SK-N-SH (cell line): ENCODE results near the gene POU4F3. TPM values are rescaled to one million over a fixed set of nuclear protein-coding genes. Genes with fewer than 3 reads are reported as not detected.
"Not testable (repeated sequence)": the region's sequence is repeated elsewhere in the genome, so short reads cannot be mapped to it uniquely, and the experiment has no call there.

ENCODE experiments used
- CTCF ChIA-PET: fragments of 300-600, 350-600 bp; formaldehyde crosslinking; extraction: SDS; loops from one replicate; lab custom pipeline; 2021; lab: Yijun Ruan, JAX
- POLR2A ChIA-PET: fragments of 350-600 bp; sonication (Branson Sonifier 250); formaldehyde crosslinking; extraction: SDS; loops from one replicate; lab custom pipeline; 2020; ENCODE audit warnings: antibody characterized with exemption, inconsistent platforms; lab: Yijun Ruan, JAX
- DNase-seq: peaks from one replicate; pipeline ENCODE4 v3.0.0; 2012
- H2AFZ ChIP-seq: fragments of 200-600 bp; sonication (generic); 2 replicates; pipeline ENCODE4 v1.8.1; 2016; ENCODE audit warnings: antibody characterized with exemption, mild to moderate bottlenecking, low read depth
- H3F3A ChIP-seq: fragments of 200-600 bp; sonication (generic); replicated peaks from 2 replicates; pipeline ENCODE3; 2016; ENCODE audit warnings: antibody characterized with exemption, mild to moderate bottlenecking; ENCODE audit not compliant: insufficient read depth
- H3K27ac ChIP-seq, 2 experiments: fragments of 200-500 bp in 1 of 2; fragments of 200-600 bp in 1 of 2; sonication (Bioruptor generic) in 1 of 2; sonication (generic), shearing (Covaris generic) in 1 of 2; 2 replicates each; pipeline versions ENCODE4 v1.5.1 to v1.6.1; 2014 to 2016; ENCODE audit warnings: low read depth in 2 of 2, inconsistent platforms in 1 of 2, low read length in 1 of 2, mild to moderate bottlenecking in 1 of 2, mixed read lengths in 1 of 2
- H3K27me3 ChIP-seq: fragments of 200-600 bp; sonication (generic), shearing (Covaris generic); 2 replicates; pipeline ENCODE4 v1.6.1; 2016; ENCODE audit warnings: mixed run types; ENCODE audit not compliant: insufficient read depth
- H3K36me3 ChIP-seq, 2 experiments: fragments of 200-500 bp in 1 of 2; fragments of 200-600 bp in 1 of 2; sonication (Bioruptor generic) in 1 of 2; sonication (generic) in 1 of 2; replicated peaks in 1 of 2; 2 replicates each; pipeline versions ENCODE3 to v1.5.1; 2014 to 2016; ENCODE audit warnings: low read length in 1 of 2, mild to moderate bottlenecking in 1 of 2; ENCODE audit not compliant: insufficient read depth in 2 of 2, control insufficient read depth in 1 of 2
- H3K4me1 ChIP-seq, 2 experiments: fragments of 200-500 bp in 1 of 2; fragments of 200-600 bp in 1 of 2; sonication (Bioruptor generic) in 1 of 2; sonication (generic), shearing (Covaris generic) in 1 of 2; 2 replicates each; pipeline versions ENCODE4 v1.5.1 to v1.6.1; 2014 to 2016; ENCODE audit warnings: low read depth in 1 of 2, low read length in 1 of 2, mixed run types in 1 of 2; ENCODE audit not compliant: insufficient read depth in 2 of 2, control insufficient read depth in 1 of 2
- H3K4me2 ChIP-seq: fragments of 200-600 bp; sonication (generic), shearing (Covaris generic); 2 replicates; pipeline ENCODE4 v1.6.1; 2017; ENCODE audit warnings: mixed run types
- H3K4me3 ChIP-seq, 2 experiments: fragments of 200-500 bp in 1 of 2; fragments of 200-600 bp in 1 of 2; sonication (Bioruptor generic) in 1 of 2; sonication (generic), shearing (Covaris generic) in 1 of 2; 2 replicates each; pipeline versions ENCODE4 v1.5.1 to v1.8.1; 2014 to 2016; ENCODE audit warnings: low read depth in 2 of 2, inconsistent platforms in 1 of 2, low read length in 1 of 2, mild to moderate bottlenecking in 1 of 2, mixed read lengths in 1 of 2, moderate library complexity in 1 of 2
- H3K79me2 ChIP-seq: fragments of 200-600 bp; sonication (generic); 2 replicates; pipeline ENCODE4 v1.8.1; 2017; ENCODE audit warnings: mild to moderate bottlenecking; ENCODE audit not compliant: insufficient read depth
- H3K9ac ChIP-seq: fragments of 200-600 bp; sonication (generic); 2 replicates; pipeline ENCODE4 v1.6.1; 2017; ENCODE audit warnings: mixed run types
- H3K9me2 ChIP-seq: fragments of 200-600 bp; sonication (generic); 2 replicates; pipeline ENCODE4 v1.6.1; 2017; ENCODE audit warnings: mixed run types
- H3K9me3 ChIP-seq: fragments of 200-600 bp; sonication (generic); 2 replicates; pipeline ENCODE4 v1.6.1; 2017; ENCODE audit warnings: mixed run types, mild to moderate bottlenecking, moderate library complexity
- H4K20me1 ChIP-seq: fragments of 200-600 bp; sonication (generic); 2 replicates; pipeline ENCODE4 v1.6.1; 2017; ENCODE audit warnings: mild to moderate bottlenecking, mixed run types; ENCODE audit not compliant: insufficient read depth
- CHD2 ChIP-seq: fragments of 150-350 bp; IDR thresholded peaks from 2 replicates; pipeline ENCODE4 v1.6.1; 2018; ENCODE audit warnings: low read length; ENCODE audit not compliant: partially characterized antibody
- EZH2phosphoT487 ChIP-seq: fragments of 200-600 bp; sonication (generic); IDR thresholded peaks from 2 replicates; pipeline ENCODE4 v1.6.1; 2017; ENCODE audit warnings: low read depth, mixed run types, mild to moderate bottlenecking, antibody characterized with exemption, moderate library complexity, borderline replicate concordance
- FOSL2 ChIP-seq: IDR thresholded peaks from 2 replicates; pipeline ENCODE4 v1.4.0; 2012; ENCODE audit warnings: low read depth, mild to moderate bottlenecking, moderate library complexity, borderline replicate concordance
- FOXJ3 ChIP-seq: sonication (generic); formaldehyde crosslinking; IDR thresholded peaks from 2 replicates; pipeline ENCODE4 v1.5.1; 2020; ENCODE audit warnings: mild to moderate bottlenecking, missing genetic modification reagents
- FOXM1 ChIP-seq: IDR thresholded peaks from 2 replicates; pipeline ENCODE4 v1.4.0; 2012; ENCODE audit warnings: low read depth, mild to moderate bottlenecking
- GATA2 ChIP-seq: sonication (generic); formaldehyde crosslinking; IDR thresholded peaks from 2 replicates; pipeline ENCODE4 v1.5.0; 2020; ENCODE audit warnings: mild to moderate bottlenecking, missing genetic modification reagents
- MEF2A ChIP-seq: IDR thresholded peaks from 2 replicates; pipeline ENCODE4 v1.4.0; 2012; ENCODE audit warnings: low read depth, borderline replicate concordance
- NFIC ChIP-seq: IDR thresholded peaks from 2 replicates; pipeline ENCODE4 v1.4.0; 2012; ENCODE audit warnings: borderline replicate concordance
- RFX5 ChIP-seq: IDR thresholded peaks from 2 replicates; pipeline ENCODE4 v1.6.1; 2012; ENCODE audit warnings: mild to moderate bottlenecking, improper control_type of control experiment, low read length
- RXRA ChIP-seq: IDR thresholded peaks from 2 replicates; pipeline ENCODE4 v1.4.0; 2012; ENCODE audit warnings: low read depth, mild to moderate bottlenecking, borderline replicate concordance
- TAF1 ChIP-seq: IDR thresholded peaks from 2 replicates; pipeline ENCODE4 v1.6.1; 2012; ENCODE audit warnings: low read depth, mild to moderate bottlenecking, low read length, moderate library complexity, borderline replicate concordance
- TCF12 ChIP-seq: IDR thresholded peaks from 2 replicates; pipeline ENCODE4 v1.4.0; 2012
- TEAD4 ChIP-seq: IDR thresholded peaks from 2 replicates; pipeline ENCODE4 v1.4.0; 2012; ENCODE audit warnings: mild to moderate bottlenecking, borderline replicate concordance; ENCODE audit not compliant: insufficient read depth
- YY1 ChIP-seq: IDR thresholded peaks from 2 replicates; pipeline ENCODE4 v1.4.0; 2012; ENCODE audit warnings: low read depth, mild to moderate bottlenecking
- WGBS: methylation state at CpG from one replicate; pipeline ENCODE4 v1.1.6; 2017; ENCODE audit warnings: low lambda C conversion rate; 5-methylcytosine and 5-hydroxymethylcytosine counted together
- polyA plus RNA-seq, 3 experiments: library from polyadenylated mRNA; depleted of rRNA; stranded (reverse); fragments of >200 nt; gene quantifications; 2 replicates each; pipeline ENCODE4 v1.2.3, GENCODE V29; 2012
- TF ChIP-seq, protein P1 (sequence below): IDR thresholded peaks from 2 replicates; pipeline ENCODE4; 2012
- TF ChIP-seq, protein P2 (sequence below): IDR thresholded peaks from 2 replicates; pipeline ENCODE4 v1.4.0; 2012; ENCODE audit warnings: low read depth, borderline replicate concordance

Gene POU4F3
- polyA plus RNA-seq, 1 of the 3 experiments (the other 2 are of a cell fraction) = 0.08 TPM

DNA sequence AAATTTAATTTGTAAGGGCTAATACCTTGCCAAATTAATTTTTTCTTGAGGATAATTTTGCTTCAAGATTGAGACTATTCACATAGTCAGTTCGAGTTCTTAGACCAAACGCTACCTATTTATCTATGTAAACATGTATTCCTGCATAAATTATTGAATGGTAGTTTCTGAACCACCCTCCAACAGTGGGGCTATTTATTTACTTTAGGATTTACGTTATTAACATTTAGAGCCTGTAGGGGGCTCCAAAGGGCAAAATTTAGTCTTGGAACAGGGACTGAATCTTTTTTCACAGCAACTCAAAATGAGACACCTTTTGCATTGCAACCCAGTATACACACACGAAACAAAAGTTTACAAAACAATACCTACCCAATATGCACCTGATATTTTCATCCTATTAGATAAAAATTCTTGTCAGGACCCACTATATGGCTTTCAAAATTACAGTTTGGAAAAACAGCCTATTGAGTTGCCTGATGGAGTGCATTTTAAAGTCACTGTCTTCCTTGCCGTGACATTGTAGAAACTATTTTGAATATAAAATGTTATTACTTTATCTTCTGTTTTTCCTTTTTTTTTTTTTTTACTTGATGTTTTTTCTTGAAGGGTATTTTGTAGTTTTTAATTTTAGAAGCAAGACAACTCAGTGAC, 47.1 kb upstream of the POU4F3 start (continued):
- TF ChIP-seq TAF1 (no peak), FOXJ3 (CRISPR knock-in tag) (no peak)

DNA sequence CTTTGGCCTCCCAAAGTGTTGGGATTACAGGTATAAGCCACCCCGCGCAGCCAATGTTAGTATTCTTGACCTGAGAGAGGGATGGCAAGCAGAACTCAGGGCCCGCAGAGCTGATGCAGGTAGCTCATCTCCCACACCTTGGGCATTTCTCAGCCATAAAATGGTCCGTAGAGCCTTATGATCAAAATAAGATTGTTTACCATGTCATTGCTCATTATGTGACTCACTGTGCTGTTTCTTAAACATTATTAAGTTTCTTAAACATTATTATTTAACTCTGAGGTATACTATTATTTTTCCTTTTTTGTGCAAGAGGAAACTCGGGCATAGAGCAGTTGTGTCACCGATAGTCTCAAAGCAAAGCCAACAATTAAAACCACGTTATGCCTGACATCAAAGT, 42.4 kb upstream of the POU4F3 start:
- Histone ChIP-seq H3K9me3 (no peaks in the 10 kb centered on the region), H3F3A (no peaks in the 10 kb centered on the region), H3K27ac (no peak overlapping the region), H3K36me3 (peaks cover 0 to 5% of the 10 kb centered on the region in 2 experiments), H3K9ac (no peak overlapping the region), H3K79me2 (no peaks in the 10 kb centered on the region), H4K20me1 (no peaks in the 10 kb centered on the region), H3K27me3 (no peaks in the 10 kb centered on the region)
- ChIA-PET CTCF (interaction anchor here (2.1 kb wide), 1 partner anchor 131 kb away, joined by 8 read pairs; no protein-coding TSS in a partner anchor), POLR2A (no interaction called here)
- DNase-seq = no peak
- WGBS = 85% methylated on average over 7 of the region's 7 CpGs
- TF ChIP-seq FOSL2 (no peak), CHD2 (no peak), TEAD4 (no peak), RFX5 (no peak), TCF12 (no peak), MEF2A (no peak)
- TF ChIP-seq, protein P1, sequence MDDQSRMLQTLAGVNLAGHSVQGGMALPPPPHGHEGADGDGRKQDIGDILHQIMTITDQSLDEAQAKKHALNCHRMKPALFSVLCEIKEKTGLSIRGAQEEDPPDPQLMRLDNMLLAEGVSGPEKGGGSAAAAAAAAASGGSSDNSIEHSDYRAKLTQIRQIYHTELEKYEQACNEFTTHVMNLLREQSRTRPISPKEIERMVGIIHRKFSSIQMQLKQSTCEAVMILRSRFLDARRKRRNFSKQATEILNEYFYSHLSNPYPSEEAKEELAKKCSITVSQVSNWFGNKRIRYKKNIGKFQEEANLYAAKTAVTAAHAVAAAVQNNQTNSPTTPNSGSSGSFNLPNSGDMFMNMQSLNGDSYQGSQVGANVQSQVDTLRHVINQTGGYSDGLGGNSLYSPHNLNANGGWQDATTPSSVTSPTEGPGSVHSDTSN = no peak
- TF ChIP-seq, all 33 proteins: peak for 0
- Histone ChIP-seq H2AFZ (no peak overlapping the region), H3K4me3 (no peak overlapping the region), H3K9me2 (no peaks in the 10 kb centered on the region), H3K4me1 (no peaks in the 10 kb centered on the region), H3K4me2 (no peak overlapping the region)

DNA sequence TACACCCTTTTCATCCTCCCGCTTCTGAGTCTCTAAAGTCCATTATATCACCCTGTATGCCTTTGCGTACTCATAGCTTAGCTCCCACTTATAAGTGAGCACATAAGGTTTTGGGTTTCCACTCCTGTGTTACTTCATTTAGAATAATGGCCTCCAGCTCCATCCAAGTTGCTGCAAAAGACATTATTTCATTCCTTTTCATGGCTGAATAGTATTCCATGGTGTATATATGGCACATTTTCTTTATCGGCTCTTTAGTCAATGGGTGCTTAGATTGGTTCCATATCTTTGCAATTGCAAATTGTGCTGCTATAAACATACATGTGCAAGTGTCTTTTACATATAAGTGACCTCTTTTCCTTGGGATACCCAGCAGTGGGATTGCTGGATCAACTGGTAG, 39.7 kb upstream of the POU4F3 start:
- H3F3A ChIP-seq, H3K4me3 ChIP-seq, H3K4me2 ChIP-seq, H3K9ac ChIP-seq, H2AFZ ChIP-seq, H3K9me2 ChIP-seq, H3K9me3 ChIP-seq, H3K27ac ChIP-seq, H4K20me1 ChIP-seq, H3K27me3 ChIP-seq, POLR2A ChIA-PET, H3K4me1 ChIP-seq, H3K79me2 ChIP-seq, H3K36me3 ChIP-seq, CTCF ChIA-PET, DNase-seq: not testable (repeated sequence)
- 97% methylated on average over 3 of the region's 3 CpGs for WGBS

DNA sequence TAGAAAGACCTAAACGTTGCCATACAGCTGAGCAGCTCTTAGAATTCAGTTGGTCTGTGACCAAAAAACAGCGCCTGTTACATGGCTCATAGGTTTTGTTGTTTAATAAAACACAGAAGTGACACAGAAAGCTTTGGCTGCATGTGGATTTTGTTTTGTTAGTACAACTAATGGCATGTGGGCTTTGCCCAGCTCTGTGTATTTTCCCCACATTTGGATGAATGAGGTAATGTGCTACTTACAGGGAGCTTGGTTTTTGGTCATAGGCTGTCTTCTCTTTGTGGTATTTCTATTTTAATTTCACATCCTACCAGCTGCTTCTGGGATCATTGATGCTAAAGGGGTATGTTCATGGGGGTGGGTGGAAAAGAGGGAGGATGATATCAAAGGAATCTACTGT, 37.0 kb upstream of the POU4F3 start:
- no peaks in the 10 kb centered on the region for H3K27me3 ChIP-seq

More for the DNA sequence above, 37.0 kb upstream of the POU4F3 start:
- H3F3A ChIP-seq = no peaks in the 10 kb centered on the region
- no peaks in the 10 kb centered on the region for H3K36me3 ChIP-seq
- H2AFZ ChIP-seq = no peak overlapping the region
- DNase-seq = no peak
- H3K4me3 ChIP-seq = no peak overlapping the region
- no peaks in the 10 kb centered on the region for H3K9me2 ChIP-seq
- CTCF ChIA-PET = interaction anchor here (1.2 to 1.3 kb wide), 3 partner anchors 17 to 127 kb away, joined by 3 to 4 read pairs (median 3); no protein-coding TSS in a partner anchor
- no peak overlapping the region for H3K27ac ChIP-seq
- TF ChIP-seq EZH2phosphoT487 = no peak
- TF ChIP-seq RXRA = no peak
- TF ChIP-seq, protein P1 = no peak
- TF ChIP-seq FOXM1 = no peak
- no peak for TF ChIP-seq NFIC
- TF ChIP-seq YY1 = no peak
- TF ChIP-seq, protein P2, sequence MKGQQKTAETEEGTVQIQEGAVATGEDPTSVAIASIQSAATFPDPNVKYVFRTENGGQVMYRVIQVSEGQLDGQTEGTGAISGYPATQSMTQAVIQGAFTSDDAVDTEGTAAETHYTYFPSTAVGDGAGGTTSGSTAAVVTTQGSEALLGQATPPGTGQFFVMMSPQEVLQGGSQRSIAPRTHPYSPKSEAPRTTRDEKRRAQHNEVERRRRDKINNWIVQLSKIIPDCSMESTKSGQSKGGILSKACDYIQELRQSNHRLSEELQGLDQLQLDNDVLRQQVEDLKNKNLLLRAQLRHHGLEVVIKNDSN = no peak
- TF ChIP-seq GATA2 (CRISPR knock-in tag) = no peak
- no peaks in the 10 kb centered on the region for H3K4me1 ChIP-seq
- H4K20me1 ChIP-seq = no peaks in the 10 kb centered on the region
- no peaks in the 10 kb centered on the region for H3K9me3 ChIP-seq
- POLR2A ChIA-PET = no interaction called here
- WGBS = 51% methylated on average over 2 of the region's 2 CpGs
- H3K9ac ChIP-seq = no peak overlapping the region
- no peaks in the 10 kb centered on the region for H3K79me2 ChIP-seq
- no peak overlapping the region for H3K4me2 ChIP-seq
